Breast epithelium (tissue), 3 donors: ENCODE measurements around the gene XRRA1.

ENCODE experiments used
- CTCF ChIP-seq, 3 donors: fragments of 450-650 bp; IDR thresholded peaks; one replicate each; pipeline ENCODE4 v1.5.1; 2016 to 2017; ENCODE audit warnings: antibody characterized with exemption in 3 of 3, mild to moderate bottlenecking in 3 of 3, moderate library complexity in 3 of 3
- POLR2A ChIP-seq: fragments of 450-650 bp; IDR thresholded peaks from one replicate; pipeline ENCODE4 v1.6.1; 2016; ENCODE audit warnings: antibody characterized with exemption, mild to moderate bottlenecking, moderate library complexity
- POLR2AphosphoS5 ChIP-seq, 3 donors: sonication (generic); formaldehyde crosslinking; IDR thresholded peaks; one replicate each; pipeline ENCODE4 v1.6.1; 2017; ENCODE audit warnings: antibody characterized with exemption in 3 of 3

GRCh38 chr11:74849525-74850391, 99.1 kb downstream of the XRRA1 start:
- TF ChIP-seq CTCF (IDR thresholded peaks at IDR 0.05) (no peak), POLR2AphosphoS5 (IDR thresholded peaks at IDR 0.05) (no peak), POLR2A (no peak)
